ENCODE results near the gene MYO5C. TPM values are rescaled to one million over a fixed set of nuclear protein-coding genes. Genes with fewer than 3 reads are reported as not detected.

The MYO5C gene
- total RNA-seq, 1 donor from 2014 or later: 4.5 TPM

DNA sequence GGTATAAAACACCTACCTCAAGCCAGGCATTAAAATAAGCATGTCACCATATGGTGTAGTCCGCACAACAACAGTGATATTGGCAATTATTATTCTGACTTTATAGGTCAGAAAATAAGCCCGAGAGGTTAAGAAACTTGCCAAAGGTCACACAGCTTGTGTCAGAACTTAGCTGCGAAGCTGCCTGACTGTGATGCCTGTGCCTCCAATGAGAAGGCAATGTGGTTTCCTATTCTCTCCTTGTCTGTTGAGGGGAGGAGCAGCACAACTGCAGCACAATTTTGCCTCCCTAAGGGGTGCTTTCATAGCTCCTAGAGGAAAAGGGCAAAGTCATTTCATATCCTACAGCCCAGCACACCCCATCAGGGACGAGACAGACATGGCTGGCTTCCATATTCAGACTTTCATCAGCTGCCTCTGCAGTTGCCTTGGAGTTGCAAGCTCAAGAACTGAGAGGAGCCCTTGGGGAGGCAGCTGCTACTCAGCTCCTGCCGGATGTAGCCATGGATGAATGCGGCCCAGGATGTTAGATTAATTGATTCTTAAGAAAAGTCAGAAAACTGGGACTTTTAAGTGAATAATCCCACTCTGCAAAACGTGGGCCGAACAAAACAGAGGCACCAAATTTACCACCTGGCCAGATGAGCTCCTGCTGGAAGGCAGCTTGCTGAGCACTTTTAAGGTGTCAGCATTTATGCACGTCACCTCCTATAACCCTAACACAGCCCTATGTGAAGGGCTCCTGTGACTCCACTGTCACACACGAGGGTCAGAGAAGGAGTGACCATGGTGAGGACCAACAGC is 38.5 kb downstream of the MYO5C start:
- H3K79me2 ChIP-seq (ENCODE audit: insufficient read depth, low read length): no peaks in the 10 kb centered on the region
- H3K9ac ChIP-seq (ENCODE audit: low read length): no peak overlapping the region
- H3K27me3 Mint-ChIP-seq (ENCODE audit: low read depth, unreplicated experiment): peaks cover 2% of the 10 kb centered on the region
- no peaks in the 10 kb centered on the region for H3K36me3 ChIP-seq (ENCODE audit: insufficient read depth, low read length)
- no peak overlapping the region for H2AFZ ChIP-seq (ENCODE audit: low read depth, low read length)
- no peak overlapping the region for H3K4me3 ChIP-seq (ENCODE audit: insufficient read depth, low read depth, low read length)
- H3K4me1 ChIP-seq (ENCODE audit: insufficient read depth, low read length): peaks cover 39% of the 10 kb centered on the region
- H3K9me3 ChIP-seq (ENCODE audit: insufficient read depth, low read depth, low read length): no peaks in the 10 kb centered on the region
- TF ChIP-seq, protein P1, sequence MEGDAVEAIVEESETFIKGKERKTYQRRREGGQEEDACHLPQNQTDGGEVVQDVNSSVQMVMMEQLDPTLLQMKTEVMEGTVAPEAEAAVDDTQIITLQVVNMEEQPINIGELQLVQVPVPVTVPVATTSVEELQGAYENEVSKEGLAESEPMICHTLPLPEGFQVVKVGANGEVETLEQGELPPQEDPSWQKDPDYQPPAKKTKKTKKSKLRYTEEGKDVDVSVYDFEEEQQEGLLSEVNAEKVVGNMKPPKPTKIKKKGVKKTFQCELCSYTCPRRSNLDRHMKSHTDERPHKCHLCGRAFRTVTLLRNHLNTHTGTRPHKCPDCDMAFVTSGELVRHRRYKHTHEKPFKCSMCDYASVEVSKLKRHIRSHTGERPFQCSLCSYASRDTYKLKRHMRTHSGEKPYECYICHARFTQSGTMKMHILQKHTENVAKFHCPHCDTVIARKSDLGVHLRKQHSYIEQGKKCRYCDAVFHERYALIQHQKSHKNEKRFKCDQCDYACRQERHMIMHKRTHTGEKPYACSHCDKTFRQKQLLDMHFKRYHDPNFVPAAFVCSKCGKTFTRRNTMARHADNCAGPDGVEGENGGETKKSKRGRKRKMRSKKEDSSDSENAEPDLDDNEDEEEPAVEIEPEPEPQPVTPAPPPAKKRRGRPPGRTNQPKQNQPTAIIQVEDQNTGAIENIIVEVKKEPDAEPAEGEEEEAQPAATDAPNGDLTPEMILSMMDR (IDR thresholded peaks at IDR 0.05; ENCODE audit: insufficient read depth, low read depth, low read length): no peak
- TF ChIP-seq EZH2 (IDR thresholded peaks at IDR 0.05; ENCODE audit: insufficient read depth, low read length): no peak
- H3K4me3 Mint-ChIP-seq (ENCODE audit: unreplicated experiment): no peak overlapping the region
- H3K9me3 Mint-ChIP-seq (ENCODE audit: unreplicated experiment): no peaks in the 10 kb centered on the region
- H4K20me1 ChIP-seq (ENCODE audit: insufficient read depth, low read length): no peaks in the 10 kb centered on the region
- FAIRE-seq (no peak), DNase-seq (ENCODE audit: low read depth) (no peak)
- H3K36me3 Mint-ChIP-seq (ENCODE audit: low read depth, unreplicated experiment): peaks cover 2% of the 10 kb centered on the region
- H3K27ac Mint-ChIP-seq (ENCODE audit: unreplicated experiment): no peak overlapping the region
- peaks cover 35% of the 10 kb centered on the region for H3K4me1 Mint-ChIP-seq (ENCODE audit: low read depth, unreplicated experiment)
- H3K27me3 ChIP-seq (ENCODE audit: insufficient read depth, low read length): no peaks in the 10 kb centered on the region
- H3K27ac ChIP-seq (ENCODE audit: low read depth, low read length): no peak overlapping the region
- H3K4me2 ChIP-seq (ENCODE audit: low read length): peak overlapping the region; percentile 66

DNA sequence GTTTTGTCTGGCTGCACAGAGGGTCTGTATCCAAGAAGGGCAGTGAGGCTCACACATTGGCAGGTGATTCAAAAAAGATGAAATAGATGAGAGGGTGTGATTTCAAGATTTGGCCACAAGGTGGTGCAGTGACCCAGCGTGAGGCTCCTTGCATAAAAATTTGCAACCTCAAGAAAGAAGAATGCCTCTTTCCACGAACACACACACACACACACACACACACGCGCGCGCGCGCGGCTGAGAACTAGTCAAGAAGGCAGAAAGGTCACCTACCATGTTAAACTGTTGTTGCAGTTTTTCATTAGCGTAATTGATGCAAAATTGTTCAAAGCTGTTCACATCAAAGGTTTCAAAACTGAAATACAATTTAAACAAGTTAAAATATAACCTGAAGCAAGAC is 39.2 kb downstream of the MYO5C start:
- Histone ChIP-seq H3K79me2 (ENCODE audit: insufficient read depth, low read length) (no peaks in the 10 kb centered on the region), H3K27me3 (ENCODE audit: insufficient read depth, low read length) (no peaks in the 10 kb centered on the region), H3K9ac (ENCODE audit: low read length) (no peak overlapping the region), H3K4me2 (ENCODE audit: low read length) (peak overlapping the region; percentile 66), H3K27ac (ENCODE audit: low read depth, low read length) (no peak overlapping the region), H3K4me1 (ENCODE audit: insufficient read depth, low read length) (peaks cover 33% of the 10 kb centered on the region), H3K9me3 (ENCODE audit: insufficient read depth, low read depth, low read length) (no peaks in the 10 kb centered on the region), H4K20me1 (ENCODE audit: insufficient read depth, low read length) (no peaks in the 10 kb centered on the region), H3K4me3 (ENCODE audit: insufficient read depth, low read depth, low read length) (peak overlapping the region; percentile 15), H3K36me3 (ENCODE audit: insufficient read depth, low read length) (no peaks in the 10 kb centered on the region), H2AFZ (ENCODE audit: low read depth, low read length) (no peak overlapping the region)
- Mint-ChIP-seq H3K4me3 (ENCODE audit: unreplicated experiment) (peak overlapping the region; percentile 41), H3K27ac (ENCODE audit: unreplicated experiment) (no peak overlapping the region), H3K36me3 (ENCODE audit: low read depth, unreplicated experiment) (peaks cover 2% of the 10 kb centered on the region), H3K27me3 (ENCODE audit: low read depth, unreplicated experiment) (peaks cover 2% of the 10 kb centered on the region), H3K4me1 (ENCODE audit: low read depth, unreplicated experiment) (peaks cover 27% of the 10 kb centered on the region), H3K9me3 (ENCODE audit: unreplicated experiment) (no peaks in the 10 kb centered on the region)
- DNase-seq (ENCODE audit: low read depth) (peak; percentile 65), FAIRE-seq (no peak)
- TF ChIP-seq, protein P1 (IDR thresholded peaks at IDR 0.05; ENCODE audit: insufficient read depth, low read depth, low read length): peak; percentile 80
- no peak for TF ChIP-seq EZH2 (IDR thresholded peaks at IDR 0.05; ENCODE audit: insufficient read depth, low read length)

DNA sequence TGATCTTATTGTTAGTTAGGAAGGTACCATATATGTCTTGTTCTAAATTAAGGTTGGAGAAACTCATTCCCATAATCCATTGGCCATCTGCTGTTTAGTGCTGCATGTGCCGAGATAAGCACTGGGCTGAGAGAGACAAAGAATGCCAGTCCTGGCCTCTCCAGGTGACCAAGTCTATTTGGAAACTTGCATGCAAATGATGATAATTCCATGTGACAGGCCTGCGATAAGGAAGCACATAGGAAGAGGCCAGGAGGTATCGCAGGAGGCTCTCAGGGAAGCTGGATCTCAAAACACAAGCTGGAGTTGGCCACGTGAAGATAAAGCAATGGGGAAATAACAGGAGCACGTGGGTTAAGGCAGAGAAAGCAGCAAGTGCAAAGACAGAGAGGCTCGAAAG is 39.7 kb downstream of the MYO5C start:
- no peak overlapping the region for H2AFZ ChIP-seq (ENCODE audit: low read depth, low read length)
- FAIRE-seq (no peak), DNase-seq (ENCODE audit: low read depth) (no peak)
- no peak overlapping the region for H3K4me3 ChIP-seq (ENCODE audit: insufficient read depth, low read depth, low read length)
- Mint-ChIP-seq H3K9me3 (ENCODE audit: unreplicated experiment) (no peaks in the 10 kb centered on the region), H3K36me3 (ENCODE audit: low read depth, unreplicated experiment) (peaks cover 2% of the 10 kb centered on the region), H3K27ac (ENCODE audit: unreplicated experiment) (no peak overlapping the region), H3K4me1 (ENCODE audit: low read depth, unreplicated experiment) (peaks cover 31% of the 10 kb centered on the region), H3K4me3 (ENCODE audit: unreplicated experiment) (no peak overlapping the region), H3K27me3 (ENCODE audit: low read depth, unreplicated experiment) (peaks cover under 1% of the 10 kb centered on the region)
- H3K36me3 ChIP-seq (ENCODE audit: insufficient read depth, low read length): no peaks in the 10 kb centered on the region
- H3K4me2 ChIP-seq (ENCODE audit: low read length): no peak overlapping the region
- no peaks in the 10 kb centered on the region for H3K79me2 ChIP-seq (ENCODE audit: insufficient read depth, low read length)
- H3K27me3 ChIP-seq (ENCODE audit: insufficient read depth, low read length): no peaks in the 10 kb centered on the region
- peaks cover 35% of the 10 kb centered on the region for H3K4me1 ChIP-seq (ENCODE audit: insufficient read depth, low read length)
- TF ChIP-seq, protein P1 (IDR thresholded peaks at IDR 0.05; ENCODE audit: insufficient read depth, low read depth, low read length): no peak
- TF ChIP-seq EZH2 (IDR thresholded peaks at IDR 0.05; ENCODE audit: insufficient read depth, low read length): no peak
- H3K9me3 ChIP-seq (ENCODE audit: insufficient read depth, low read depth, low read length): no peaks in the 10 kb centered on the region
- H3K27ac ChIP-seq (ENCODE audit: low read depth, low read length): no peak overlapping the region
- no peaks in the 10 kb centered on the region for H4K20me1 ChIP-seq (ENCODE audit: insufficient read depth, low read length)
- no peak overlapping the region for H3K9ac ChIP-seq (ENCODE audit: low read length)

Measured in astrocyte (in vitro differentiated cells and primary cell).